H9 (cell line): Measurements from ENCODE around the gene RPL19. TPM values are rescaled to one million over a fixed set of nuclear protein-coding genes. Genes with fewer than 3 reads are reported as not detected.
A peak's percentile ranks its signal among the peaks of the same experiment; 100 is the strongest.

Source experiments
- DNase-seq: peaks from one replicate; pipeline ENCODE4 v3.0.0-alpha.2; 2017
- H2AFZ ChIP-seq: one replicate; pipeline ENCODE4 v1.6.1; 2013; ENCODE audit warnings: mild to moderate bottlenecking, low read length, control low read depth, moderate library complexity
- H2AK5ac ChIP-seq: 2 replicates; pipeline ENCODE4 v1.6.1; 2013; ENCODE audit warnings: low read length, control low read depth, mixed read lengths; ENCODE audit not compliant: insufficient read length
- H2BK120ac ChIP-seq: one replicate; pipeline ENCODE4 v1.6.1; 2013; ENCODE audit warnings: low read depth, mild to moderate bottlenecking, low read length, control low read depth, inconsistent platforms; ENCODE audit not compliant: poor library complexity, severe bottlenecking
- H2BK12ac ChIP-seq: 2 replicates; pipeline ENCODE4 v1.6.1; 2013; ENCODE audit warnings: low read length, control low read depth, mixed read lengths, low read depth; ENCODE audit not compliant: insufficient read length
- H2BK15ac ChIP-seq: 2 replicates; pipeline ENCODE4 v1.6.1; 2013; ENCODE audit warnings: low read depth, low read length, control low read depth
- H2BK20ac ChIP-seq: one replicate; pipeline ENCODE4 v1.6.1; 2013; ENCODE audit warnings: low read depth, mild to moderate bottlenecking, low read length, control low read depth, inconsistent platforms; ENCODE audit not compliant: poor library complexity, severe bottlenecking
- H2BK5ac ChIP-seq: 2 replicates; pipeline ENCODE4 v1.6.1; 2013; ENCODE audit warnings: low read length, control low read depth, mixed read lengths; ENCODE audit not compliant: insufficient read length
- H3K14ac ChIP-seq: 2 replicates; pipeline ENCODE4 v1.6.1; 2013; ENCODE audit warnings: low read length, control low read depth; ENCODE audit not compliant: insufficient read depth
- H3K18ac ChIP-seq: 2 replicates; pipeline ENCODE4 v1.6.1; 2013; ENCODE audit warnings: low read depth, mild to moderate bottlenecking, mixed read lengths, low read length, control low read depth; ENCODE audit not compliant: insufficient read length
- H3K23ac ChIP-seq: 2 replicates; pipeline ENCODE4 v1.6.1; 2013; ENCODE audit warnings: low read length, control low read depth, mixed read lengths, low read depth; ENCODE audit not compliant: insufficient read length
- H3K23me2 ChIP-seq: 2 replicates; pipeline ENCODE4 v1.6.1; 2013; ENCODE audit warnings: low read depth, mild to moderate bottlenecking, mixed read lengths, low read length, control low read depth; ENCODE audit not compliant: insufficient read length, poor library complexity, severe bottlenecking
- H3K27ac ChIP-seq: 2 replicates; pipeline ENCODE4 v1.5.1; 2013; ENCODE audit warnings: low read length, control low read depth, mixed read lengths, low read depth; ENCODE audit not compliant: insufficient read length
- H3K27me3 ChIP-seq: 2 replicates; pipeline ENCODE4 v1.6.1; 2013; ENCODE audit warnings: low read length, control low read depth, inconsistent platforms; ENCODE audit not compliant: insufficient read depth
- H3K4ac ChIP-seq: 2 replicates; pipeline ENCODE4 v1.6.1; 2013; ENCODE audit warnings: low read depth, mild to moderate bottlenecking, control low read depth, inconsistent platforms, low read length, moderate library complexity
- H3K4me1 ChIP-seq: 2 replicates; pipeline ENCODE4 v1.6.1; 2013; ENCODE audit warnings: low read length, control low read depth, inconsistent platforms; ENCODE audit not compliant: insufficient read depth
- H3K4me2 ChIP-seq: 2 replicates; pipeline ENCODE4 v1.6.1; 2013; ENCODE audit warnings: low read length, control low read depth, mixed read lengths; ENCODE audit not compliant: insufficient read length, insufficient read depth
- H3K56ac ChIP-seq: 2 replicates; pipeline ENCODE4 v1.6.1; 2013; ENCODE audit warnings: low read depth, mild to moderate bottlenecking, mixed read lengths, low read length, control low read depth; ENCODE audit not compliant: insufficient read length
- H3K79me1 ChIP-seq: 2 replicates; pipeline ENCODE4 v1.6.1; 2013; ENCODE audit warnings: low read depth, mild to moderate bottlenecking, moderate library complexity, low read length, control low read depth, inconsistent platforms; ENCODE audit not compliant: insufficient read depth, poor library complexity, severe bottlenecking
- H3K79me2 ChIP-seq: 2 replicates; pipeline ENCODE4 v1.6.1; 2013; ENCODE audit warnings: low read length, control low read depth, inconsistent platforms; ENCODE audit not compliant: insufficient read depth
- H3K9ac ChIP-seq: 2 replicates; pipeline ENCODE4 v1.6.1; 2013; ENCODE audit warnings: low read length, control low read depth, mixed read lengths; ENCODE audit not compliant: insufficient read length; ENCODE audit errors: extremely low read depth
- H3K9me3 ChIP-seq: one replicate; pipeline ENCODE4 v1.6.1; 2013; ENCODE audit warnings: low read depth, low read length, inconsistent platforms; ENCODE audit not compliant: control insufficient read depth
- H3T11ph ChIP-seq: one replicate; pipeline ENCODE4 v1.6.1; 2013; ENCODE audit warnings: mild to moderate bottlenecking, low read length, control low read depth, inconsistent platforms
- H4K20me1 ChIP-seq: one replicate; pipeline ENCODE4 v1.6.1; 2013; ENCODE audit not compliant: control insufficient read depth, insufficient read length, insufficient read depth
- H4K5ac ChIP-seq: 2 replicates; pipeline ENCODE4 v1.6.1; 2013; ENCODE audit warnings: low read depth, mild to moderate bottlenecking, mixed read lengths, low read length, control low read depth; ENCODE audit not compliant: insufficient read length
- H4K8ac ChIP-seq: replicated peaks from 2 replicates; pipeline ENCODE4 v1.6.1; 2013; ENCODE audit warnings: low read length, control low read depth, mixed read lengths, low read depth; ENCODE audit not compliant: insufficient read length
- H4K91ac ChIP-seq: 2 replicates; pipeline ENCODE4 v1.6.1; 2013; ENCODE audit warnings: low read depth, mild to moderate bottlenecking, moderate library complexity, mixed read lengths, low read length, control low read depth; ENCODE audit not compliant: insufficient read length
- H3K27ac Mint-ChIP-seq, 3 experiments: 2 replicates in 2 of 3; 3 replicates in 1 of 3; pipeline ENCODE4 v1.8.0; 2020 to 2021; ENCODE audit warnings: mixed read lengths in 3 of 3, mild to moderate bottlenecking in 1 of 3, moderate library complexity in 1 of 3
- H3K27me3 Mint-ChIP-seq: 2 replicates; pipeline ENCODE4 v1.8.0; 2021; ENCODE audit warnings: low read depth, mild to moderate bottlenecking, moderate library complexity, mixed read lengths
- H3K36me3 Mint-ChIP-seq, 3 experiments: 2 replicates in 2 of 3; 3 replicates in 1 of 3; pipeline ENCODE4 v1.8.0; 2020 to 2021; ENCODE audit warnings: low read depth in 3 of 3, mixed read lengths in 3 of 3; ENCODE audit not compliant: insufficient read depth in 1 of 3
- H3K4me1 Mint-ChIP-seq, 2 experiments: 2 replicates each; pipeline ENCODE4 v1.8.0; 2020; ENCODE audit warnings: mixed read lengths in 2 of 2
- H3K4me3 Mint-ChIP-seq, 2 experiments: 2 replicates in 1 of 2; 3 replicates in 1 of 2; pipeline ENCODE4 v1.8.0; 2020 to 2021; ENCODE audit warnings: mild to moderate bottlenecking in 2 of 2, mixed read lengths in 2 of 2, moderate library complexity in 1 of 2
- H3K9me3 Mint-ChIP-seq, 2 experiments: 2 replicates in 1 of 2; 3 replicates in 1 of 2; pipeline ENCODE4 v1.8.0; 2020; ENCODE audit warnings: mild to moderate bottlenecking in 2 of 2, mixed read lengths in 2 of 2, moderate library complexity in 1 of 2
- WGBS: extraction: QIAGEN DNeasy Blood & Tissue Kit; methylation state at CpG from one replicate; pipeline ENCODE4 v1.1.7; 2013; ENCODE audit warnings: missing lambda C conversion rate, low lambda C conversion rate, mixed read lengths; ENCODE audit not compliant: insufficient read length; ENCODE audit errors: extremely low coverage; 5-methylcytosine and 5-hydroxymethylcytosine counted together
- total RNA-seq: library from RNA; stranded (reverse); gene quantifications from 2 replicates; pipeline ENCODE4 v1.2.1, GENCODE V29; 2021
- TF ChIP-seq, protein P1 (sequence below): fragments of 200-600 bp; sonication (generic); conservative IDR thresholded peaks from 3 replicates; pipeline ENCODE4 v1.8.0; 2021; ENCODE audit warnings: antibody characterized with exemption, mild to moderate bottlenecking

The RPL19 gene
- total RNA-seq, 1 experiment from 2014 or later = 2,038 TPM

GRCh38 chr17:39204245-39204644 is 4.2 kb downstream of the RPL19 start:
- no CpG with 5 or more reads among the region's 8 CpGs for WGBS
- no peak overlapping the region for H3K23ac ChIP-seq
- H3K4me1 ChIP-seq = no peaks in the 10 kb centered on the region; the same call in 1 of the 2 replicates
- Mint-ChIP-seq H3K27ac (peak overlapping the region in 1 of 3 experiments; percentile 85; a peak in 2 of 7 replicates), H3K4me1 (peaks cover 22 to 44% of the 10 kb centered on the region in 2 experiments), H3K27me3 (peaks cover 2% of the 10 kb centered on the region), H3K36me3 (peaks cover 39 to 52% (median 51%) of the 10 kb centered on the region in 3 experiments), H3K4me3 (no peak overlapping the region; a peak in 1 of 5 replicates), H3K9me3 (peaks cover 0 to 7% of the 10 kb centered on the region in 2 experiments; a peak in 1 of 5 replicates)
- H3K56ac ChIP-seq = no peak overlapping the region
- TF ChIP-seq, protein P1, sequence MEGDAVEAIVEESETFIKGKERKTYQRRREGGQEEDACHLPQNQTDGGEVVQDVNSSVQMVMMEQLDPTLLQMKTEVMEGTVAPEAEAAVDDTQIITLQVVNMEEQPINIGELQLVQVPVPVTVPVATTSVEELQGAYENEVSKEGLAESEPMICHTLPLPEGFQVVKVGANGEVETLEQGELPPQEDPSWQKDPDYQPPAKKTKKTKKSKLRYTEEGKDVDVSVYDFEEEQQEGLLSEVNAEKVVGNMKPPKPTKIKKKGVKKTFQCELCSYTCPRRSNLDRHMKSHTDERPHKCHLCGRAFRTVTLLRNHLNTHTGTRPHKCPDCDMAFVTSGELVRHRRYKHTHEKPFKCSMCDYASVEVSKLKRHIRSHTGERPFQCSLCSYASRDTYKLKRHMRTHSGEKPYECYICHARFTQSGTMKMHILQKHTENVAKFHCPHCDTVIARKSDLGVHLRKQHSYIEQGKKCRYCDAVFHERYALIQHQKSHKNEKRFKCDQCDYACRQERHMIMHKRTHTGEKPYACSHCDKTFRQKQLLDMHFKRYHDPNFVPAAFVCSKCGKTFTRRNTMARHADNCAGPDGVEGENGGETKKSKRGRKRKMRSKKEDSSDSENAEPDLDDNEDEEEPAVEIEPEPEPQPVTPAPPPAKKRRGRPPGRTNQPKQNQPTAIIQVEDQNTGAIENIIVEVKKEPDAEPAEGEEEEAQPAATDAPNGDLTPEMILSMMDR = no peak
- H4K8ac ChIP-seq = no peak overlapping the region
- H4K20me1 ChIP-seq = no peaks in the 10 kb centered on the region
- H3K27me3 ChIP-seq = no peaks in the 10 kb centered on the region
- H3K4ac ChIP-seq = no peak overlapping the region
- H4K5ac ChIP-seq = no peak overlapping the region
- no peaks in the 10 kb centered on the region for H3K9me3 ChIP-seq
- no peak overlapping the region for H4K91ac ChIP-seq
- no peak overlapping the region for H3K18ac ChIP-seq
- DNase-seq = no peak
- no peak overlapping the region for H2BK120ac ChIP-seq
- H2BK15ac ChIP-seq = no peak overlapping the region
- no peaks in the 10 kb centered on the region for H3K79me1 ChIP-seq
- no peak overlapping the region for H3T11ph ChIP-seq
- H2AK5ac ChIP-seq = no peak overlapping the region
- H2BK20ac ChIP-seq = no peak overlapping the region
- H2BK12ac ChIP-seq = no peak overlapping the region
- no peak overlapping the region for H3K9ac ChIP-seq
- H2AFZ ChIP-seq = no peak overlapping the region
- no peak overlapping the region for H3K14ac ChIP-seq
- H3K79me2 ChIP-seq = peaks cover 3% of the 10 kb centered on the region; the same call in 1 of the 2 replicates
- H3K23me2 ChIP-seq = peaks cover 8% of the 10 kb centered on the region
- no peak overlapping the region for H2BK5ac ChIP-seq
- H3K4me2 ChIP-seq = no peak overlapping the region
- no peak overlapping the region for H3K27ac ChIP-seq
